ENCODE measurements around the gene ERCC4. TPM values are rescaled to one million over a fixed set of nuclear protein-coding genes. Genes with fewer than 3 reads are reported as not detected.

ERCC4 gene
- total RNA-seq, 1 donor from 2014 or later: 11.4 TPM

DNA sequence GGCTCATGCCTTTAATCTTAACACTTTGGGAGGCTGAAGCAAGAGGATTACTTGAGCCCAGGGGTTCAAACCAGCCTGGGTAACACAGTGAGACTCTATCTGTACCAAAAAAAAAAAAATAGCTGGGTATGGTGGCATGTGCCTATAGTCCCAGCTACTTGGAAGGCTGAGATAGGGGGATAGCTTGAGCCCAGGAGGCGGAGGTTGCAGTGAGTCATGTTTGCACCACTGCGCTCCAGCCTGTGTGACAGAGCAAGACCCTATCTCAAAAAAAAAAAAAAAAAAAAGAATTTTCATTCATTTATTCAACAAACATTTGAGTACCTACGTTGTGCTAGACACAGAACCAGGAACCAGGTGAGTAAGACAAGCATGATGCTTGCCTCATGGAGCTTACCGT, 77.6 kb downstream of the ERCC4 start:
- H3K36me3 Mint-ChIP-seq: peaks cover 2% of the 10 kb centered on the region
- H3K27ac Mint-ChIP-seq: no peak overlapping the region
- H3K27me3 ChIP-seq: no peaks in the 10 kb centered on the region
- TF ChIP-seq, protein P1, sequence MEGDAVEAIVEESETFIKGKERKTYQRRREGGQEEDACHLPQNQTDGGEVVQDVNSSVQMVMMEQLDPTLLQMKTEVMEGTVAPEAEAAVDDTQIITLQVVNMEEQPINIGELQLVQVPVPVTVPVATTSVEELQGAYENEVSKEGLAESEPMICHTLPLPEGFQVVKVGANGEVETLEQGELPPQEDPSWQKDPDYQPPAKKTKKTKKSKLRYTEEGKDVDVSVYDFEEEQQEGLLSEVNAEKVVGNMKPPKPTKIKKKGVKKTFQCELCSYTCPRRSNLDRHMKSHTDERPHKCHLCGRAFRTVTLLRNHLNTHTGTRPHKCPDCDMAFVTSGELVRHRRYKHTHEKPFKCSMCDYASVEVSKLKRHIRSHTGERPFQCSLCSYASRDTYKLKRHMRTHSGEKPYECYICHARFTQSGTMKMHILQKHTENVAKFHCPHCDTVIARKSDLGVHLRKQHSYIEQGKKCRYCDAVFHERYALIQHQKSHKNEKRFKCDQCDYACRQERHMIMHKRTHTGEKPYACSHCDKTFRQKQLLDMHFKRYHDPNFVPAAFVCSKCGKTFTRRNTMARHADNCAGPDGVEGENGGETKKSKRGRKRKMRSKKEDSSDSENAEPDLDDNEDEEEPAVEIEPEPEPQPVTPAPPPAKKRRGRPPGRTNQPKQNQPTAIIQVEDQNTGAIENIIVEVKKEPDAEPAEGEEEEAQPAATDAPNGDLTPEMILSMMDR (IDR thresholded peaks at IDR 0.05): no peak
- TF ChIP-seq EZH2 (IDR thresholded peaks at IDR 0.05): no peak
- TF ChIP-seq EZH2phosphoT487 (IDR thresholded peaks at IDR 0.05): no peak
- H3K79me2 ChIP-seq (ENCODE audit: low read depth): no peaks in the 10 kb centered on the region
- H3K4me3 Mint-ChIP-seq: no peak overlapping the region
- peaks cover 1% of the 10 kb centered on the region for H3K4me1 ChIP-seq
- no peak overlapping the region for H3K27ac ChIP-seq
- DNase-seq (ENCODE audit: low spot score): no peak
- H4K20me1 ChIP-seq (ENCODE audit: low read depth): no peaks in the 10 kb centered on the region
- H3K36me3 ChIP-seq: no peaks in the 10 kb centered on the region
- H3K4me1 Mint-ChIP-seq: peaks cover 30% of the 10 kb centered on the region
- no peak overlapping the region for H3K4me3 ChIP-seq
- peaks cover 3% of the 10 kb centered on the region for H3K9me3 Mint-ChIP-seq
- H3F3A ChIP-seq (ENCODE audit: low read depth): peaks cover 5% of the 10 kb centered on the region
- H3K9ac ChIP-seq: no peak overlapping the region
- H3K4me2 ChIP-seq: no peak overlapping the region
- H3K9me3 ChIP-seq (ENCODE audit: low read depth): no peaks in the 10 kb centered on the region
- H2AFZ ChIP-seq (replicated peaks): no peak overlapping the region
- H3K27me3 Mint-ChIP-seq (ENCODE audit: insufficient read depth, low read depth): peaks cover 4% of the 10 kb centered on the region

DNA sequence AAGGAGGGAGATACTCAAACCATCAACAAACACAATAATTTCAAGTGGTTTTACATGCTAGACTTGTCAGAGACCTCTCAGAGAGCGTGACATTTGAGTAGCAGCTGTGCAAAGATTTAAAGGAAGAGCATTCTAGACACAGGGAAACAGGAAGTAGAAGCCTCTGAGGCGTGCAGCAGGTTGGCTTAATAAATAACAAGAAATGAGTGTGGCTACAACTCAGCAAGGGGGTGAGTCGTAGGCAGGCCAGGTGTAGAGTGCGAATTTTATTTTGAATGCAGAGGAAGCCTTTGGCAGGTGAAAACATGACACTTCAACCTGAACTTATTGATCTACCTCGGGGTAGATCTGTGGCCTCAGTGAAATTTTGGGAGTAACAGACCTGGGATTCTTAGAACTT, 78.0 kb downstream of the ERCC4 start:
- no peak overlapping the region for H2AFZ ChIP-seq (replicated peaks)
- Mint-ChIP-seq H3K36me3 (peaks cover 2% of the 10 kb centered on the region), H3K27me3 (ENCODE audit: insufficient read depth, low read depth) (peaks cover 4% of the 10 kb centered on the region), H3K4me3 (no peak overlapping the region), H3K27ac (no peak overlapping the region), H3K4me1 (peaks cover 34% of the 10 kb centered on the region), H3K9me3 (peaks cover 3% of the 10 kb centered on the region)
- H3K4me2 ChIP-seq: no peak overlapping the region
- TF ChIP-seq EZH2phosphoT487 (IDR thresholded peaks at IDR 0.05) (no peak), EZH2 (IDR thresholded peaks at IDR 0.05) (no peak)
- peaks cover 9% of the 10 kb centered on the region for H3F3A ChIP-seq (ENCODE audit: low read depth)
- no peaks in the 10 kb centered on the region for H3K9me3 ChIP-seq (ENCODE audit: low read depth)
- H3K36me3 ChIP-seq: no peaks in the 10 kb centered on the region
- no peaks in the 10 kb centered on the region for H4K20me1 ChIP-seq (ENCODE audit: low read depth)
- H3K4me1 ChIP-seq: peaks cover 5% of the 10 kb centered on the region
- H3K4me3 ChIP-seq: no peak overlapping the region
- H3K9ac ChIP-seq: no peak overlapping the region
- no peak overlapping the region for H3K27ac ChIP-seq
- H3K79me2 ChIP-seq (ENCODE audit: low read depth): no peaks in the 10 kb centered on the region
- no peaks in the 10 kb centered on the region for H3K27me3 ChIP-seq
- no peak for DNase-seq (ENCODE audit: low spot score)

DNA sequence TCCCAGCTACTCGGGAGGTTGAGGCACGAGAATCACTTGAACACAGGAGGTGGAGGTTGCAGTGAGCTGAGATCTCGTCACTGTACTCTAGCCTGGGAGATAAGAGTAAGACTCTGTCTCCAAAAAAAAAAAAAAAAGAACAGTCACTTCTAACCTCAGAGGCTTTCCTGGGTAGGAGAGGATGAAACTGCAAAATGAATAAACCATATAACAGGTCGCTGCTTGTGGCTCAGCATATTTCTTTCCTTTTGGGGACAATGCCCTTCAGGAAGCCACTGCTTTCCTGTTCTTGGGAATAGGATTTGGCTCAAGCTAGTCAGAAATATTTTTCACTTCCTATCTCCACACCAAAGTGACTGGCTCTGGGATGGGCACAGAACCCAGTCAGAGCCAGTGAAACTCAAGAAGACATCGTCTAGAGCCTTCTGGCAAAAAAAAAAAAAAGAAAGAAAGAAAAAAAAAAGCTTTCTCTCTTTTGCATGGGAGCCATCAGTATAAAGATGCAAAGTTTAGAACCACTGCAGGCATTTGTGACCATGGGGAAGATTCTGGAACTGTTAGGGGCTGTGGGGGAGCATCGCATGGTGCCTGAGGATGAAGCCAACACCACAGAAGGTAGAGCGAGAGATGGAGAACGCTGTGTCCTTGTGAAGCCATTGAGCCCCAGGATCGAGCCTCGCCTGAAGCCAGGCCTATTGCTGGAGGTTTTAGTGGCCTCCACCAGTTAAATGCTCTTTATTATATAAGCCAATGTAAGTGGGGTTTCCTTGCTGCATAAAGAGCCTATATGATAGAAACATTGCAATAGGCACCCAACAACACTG, 79.3 kb downstream of the ERCC4 start:
- peak overlapping the region; percentile 31 for H3K27ac Mint-ChIP-seq
- Histone ChIP-seq H2AFZ (replicated peaks) (no peak overlapping the region), H3K27ac (no peak overlapping the region)

More for the DNA sequence above, 79.3 kb downstream of the ERCC4 start:
- H3K4me3 ChIP-seq: no peak overlapping the region
- no peak overlapping the region for H3K4me2 ChIP-seq
- H3K27me3 ChIP-seq: no peaks in the 10 kb centered on the region
- no peak overlapping the region for H3K4me3 Mint-ChIP-seq
- no peaks in the 10 kb centered on the region for H3K9me3 ChIP-seq (ENCODE audit: low read depth)
- H3K4me1 Mint-ChIP-seq: peaks cover 46% of the 10 kb centered on the region
- H3K27me3 Mint-ChIP-seq (ENCODE audit: insufficient read depth, low read depth): peaks cover 7% of the 10 kb centered on the region
- no peak overlapping the region for H3K9ac ChIP-seq
- H3F3A ChIP-seq (ENCODE audit: low read depth): peaks cover 13% of the 10 kb centered on the region
- H3K36me3 ChIP-seq: no peaks in the 10 kb centered on the region
- H4K20me1 ChIP-seq (ENCODE audit: low read depth): no peaks in the 10 kb centered on the region
- peaks cover 2% of the 10 kb centered on the region for H3K36me3 Mint-ChIP-seq
- peaks cover 3% of the 10 kb centered on the region for H3K9me3 Mint-ChIP-seq
- TF ChIP-seq, protein P1 (IDR thresholded peaks at IDR 0.05): no peak
- TF ChIP-seq EZH2 (IDR thresholded peaks at IDR 0.05) (no peak), EZH2phosphoT487 (IDR thresholded peaks at IDR 0.05) (no peak)
- peaks cover 13% of the 10 kb centered on the region for H3K4me1 ChIP-seq
- no peaks in the 10 kb centered on the region for H3K79me2 ChIP-seq (ENCODE audit: low read depth)
- DNase-seq (ENCODE audit: low spot score): no peak

Measured in neural progenitor cell (in vitro differentiated cells).